Mesendoderm (in vitro differentiated cells): ENCODE data around the gene PVR.
"Not testable (repeated sequence)": the region's sequence is repeated elsewhere in the genome, so short reads cannot be mapped to it uniquely, and the experiment has no call there.

Experiments
- DNase-seq: peaks from one replicate; pipeline ENCODE4 v3.0.0; 2013
- H2AK5ac ChIP-seq: 2 replicates; pipeline ENCODE4 v1.6.1; 2013; ENCODE audit warnings: low read length, inconsistent platforms
- H2BK120ac ChIP-seq: 2 replicates; pipeline ENCODE4 v1.6.1; 2013; ENCODE audit warnings: low read depth, mild to moderate bottlenecking, low read length, moderate library complexity, mixed read lengths
- H2BK15ac ChIP-seq: replicated peaks from 2 replicates; pipeline ENCODE4 v1.6.1; 2013; ENCODE audit warnings: low read depth, mild to moderate bottlenecking, moderate library complexity
- H2BK5ac ChIP-seq: 2 replicates; pipeline ENCODE4 v1.6.1; 2013; ENCODE audit warnings: low read length, inconsistent platforms
- H3K18ac ChIP-seq: 2 replicates; pipeline ENCODE4 v1.6.1; 2013; ENCODE audit warnings: mild to moderate bottlenecking, low read length, mixed read lengths
- H3K23ac ChIP-seq: one replicate; pipeline ENCODE4 v1.6.1; 2013; ENCODE audit warnings: low read length
- H3K27ac ChIP-seq: 2 replicates; pipeline ENCODE4 v1.5.1; 2013; ENCODE audit warnings: low read depth, mild to moderate bottlenecking, inconsistent platforms, low read length, moderate library complexity
- H3K27me3 ChIP-seq: 2 replicates; pipeline ENCODE4 v1.6.1; 2013; ENCODE audit warnings: low read length, control low read depth, mild to moderate bottlenecking, inconsistent platforms; ENCODE audit not compliant: insufficient read depth, poor library complexity
- H3K36me3 ChIP-seq: 2 replicates; pipeline ENCODE4 v1.6.1; 2013; ENCODE audit warnings: low read length, inconsistent platforms; ENCODE audit not compliant: control insufficient read depth, insufficient read depth
- H3K4ac ChIP-seq: one replicate; pipeline ENCODE4 v1.6.1; 2013; ENCODE audit warnings: low read depth, mild to moderate bottlenecking, low read length, moderate library complexity
- H3K4me1 ChIP-seq: 2 replicates; pipeline ENCODE4 v1.6.1; 2013; ENCODE audit warnings: low read depth, low read length, inconsistent platforms; ENCODE audit not compliant: control insufficient read depth
- H3K4me2 ChIP-seq: 2 replicates; pipeline ENCODE4 v1.6.1; 2013; ENCODE audit warnings: low read length
- H3K4me3 ChIP-seq: 2 replicates; pipeline ENCODE4 v1.5.1; 2013; ENCODE audit warnings: mild to moderate bottlenecking, low read length
- H3K56ac ChIP-seq: one replicate; pipeline ENCODE4 v1.6.1; 2013; ENCODE audit warnings: low read length
- H3K79me1 ChIP-seq: 2 replicates; pipeline ENCODE4 v1.6.1; 2013; ENCODE audit warnings: low read length, inconsistent platforms
- H3K79me2 ChIP-seq: 2 replicates; pipeline ENCODE4 v1.6.1; 2013; ENCODE audit warnings: mild to moderate bottlenecking, low read length; ENCODE audit not compliant: control insufficient read depth, insufficient read depth
- H3K9ac ChIP-seq: 2 replicates; pipeline ENCODE4 v1.6.1; 2013; ENCODE audit warnings: low read length, inconsistent platforms
- H4K5ac ChIP-seq: one replicate; pipeline ENCODE4 v1.6.1; 2013; ENCODE audit warnings: low read length
- H4K8ac ChIP-seq: one replicate; pipeline ENCODE4 v1.6.1; 2013; ENCODE audit warnings: low read depth, mild to moderate bottlenecking, control low read depth, low read length, moderate library complexity
- WGBS: extraction: QIAGEN DNeasy Blood & Tissue Kit; methylation state at CpG from one replicate; pipeline ENCODE4 v1.1.7; 2013; ENCODE audit warnings: low lambda C conversion rate, missing lambda C conversion rate; ENCODE audit not compliant: insufficient coverage; ENCODE audit errors: extremely low coverage; 5-methylcytosine and 5-hydroxymethylcytosine counted together

PVR gene

GRCh38 chr19:44681992-44682790 is 38.5 kb downstream of the PVR start:
- H2BK5ac ChIP-seq = no peak overlapping the region
- H2BK15ac ChIP-seq = no peak overlapping the region
- no peak overlapping the region for H3K9ac ChIP-seq
- no peaks in the 10 kb centered on the region for H3K27me3 ChIP-seq
- H3K4ac ChIP-seq = no peak overlapping the region
- no peak overlapping the region for H2BK120ac ChIP-seq
- H3K4me2 ChIP-seq = no peak overlapping the region
- no peak for DNase-seq
- no CpG with 5 or more reads among the region's 15 CpGs for WGBS
- H3K4me1 ChIP-seq = no peaks in the 10 kb centered on the region
- no peaks in the 10 kb centered on the region for H3K79me2 ChIP-seq
- H3K56ac ChIP-seq = no peak overlapping the region
- no peak overlapping the region for H3K4me3 ChIP-seq
- H3K79me1 ChIP-seq = no peaks in the 10 kb centered on the region
- no peak overlapping the region for H3K23ac ChIP-seq
- no peak overlapping the region for H3K18ac ChIP-seq
- H4K5ac ChIP-seq = no peak overlapping the region
- H4K8ac ChIP-seq = no peak overlapping the region
- H3K27ac ChIP-seq = no peak overlapping the region
- H2AK5ac ChIP-seq = no peak overlapping the region
- no peaks in the 10 kb centered on the region for H3K36me3 ChIP-seq

- no peak overlapping the region for H3K23ac ChIP-seq
- H4K8ac ChIP-seq = no peak overlapping the region
- H3K4me1 ChIP-seq = no peaks in the 10 kb centered on the region
- no peaks in the 10 kb centered on the region for H3K79me1 ChIP-seq
- H2BK15ac ChIP-seq = no peak overlapping the region
- H3K9ac ChIP-seq = no peak overlapping the region
- WGBS = no CpG with 5 or more reads among the region's 2 CpGs
- no peak for DNase-seq
- no peaks in the 10 kb centered on the region for H3K36me3 ChIP-seq
- no peak overlapping the region for H2BK5ac ChIP-seq
- H3K27me3 ChIP-seq = no peaks in the 10 kb centered on the region
- H2AK5ac ChIP-seq = no peak overlapping the region
- no peaks in the 10 kb centered on the region for H3K79me2 ChIP-seq
- H3K4me3 ChIP-seq = no peak overlapping the region
- no peak overlapping the region for H3K27ac ChIP-seq
- H4K5ac ChIP-seq = no peak overlapping the region
- no peak overlapping the region for H3K56ac ChIP-seq
- no peak overlapping the region for H2BK120ac ChIP-seq
- H3K4me2 ChIP-seq = no peak overlapping the region
- no peak overlapping the region for H3K18ac ChIP-seq
- no peak overlapping the region for H3K4ac ChIP-seq
These were observed 39.1 kb downstream of the PVR start for GRCh38 chr19:44682807-44683206.

GRCh38 chr19:44683434-44684210 is 39.9 kb downstream of the PVR start:
- WGBS = no CpG with 5 or more reads among the region's 9 CpGs
- H3K36me3 ChIP-seq = no peaks in the 10 kb centered on the region
- H2BK15ac ChIP-seq = no peak overlapping the region
- H3K79me2 ChIP-seq = no peaks in the 10 kb centered on the region
- no peak overlapping the region for H4K8ac ChIP-seq
- H2BK5ac ChIP-seq = no peak overlapping the region
- H3K4me2 ChIP-seq = no peak overlapping the region
- DNase-seq = no peak
- no peak overlapping the region for H3K56ac ChIP-seq
- H3K9ac ChIP-seq = no peak overlapping the region
- no peak overlapping the region for H3K27ac ChIP-seq
- H4K5ac ChIP-seq = no peak overlapping the region
- H2BK120ac ChIP-seq = no peak overlapping the region
- H3K79me1 ChIP-seq = no peaks in the 10 kb centered on the region
- no peak overlapping the region for H2AK5ac ChIP-seq
- H3K4me1 ChIP-seq = no peaks in the 10 kb centered on the region
- H3K18ac ChIP-seq = no peak overlapping the region
- no peak overlapping the region for H3K4ac ChIP-seq
- no peaks in the 10 kb centered on the region for H3K27me3 ChIP-seq
- H3K4me3 ChIP-seq = no peak overlapping the region
- H3K23ac ChIP-seq = no peak overlapping the region

GRCh38 chr19:44684396-44684795 is 40.7 kb downstream of the PVR start:
- H3K79me1 ChIP-seq, H3K23ac ChIP-seq, H3K27ac ChIP-seq, H2BK5ac ChIP-seq, H3K27me3 ChIP-seq, H2BK120ac ChIP-seq, H3K36me3 ChIP-seq, H3K9ac ChIP-seq, H3K4me2 ChIP-seq, H4K5ac ChIP-seq, H3K79me2 ChIP-seq, H3K56ac ChIP-seq, DNase-seq, H2AK5ac ChIP-seq, H3K4me3 ChIP-seq, H2BK15ac ChIP-seq, H3K18ac ChIP-seq, H3K4ac ChIP-seq, H4K8ac ChIP-seq, H3K4me1 ChIP-seq: not testable (repeated sequence)
- WGBS = 100% methylated on average over 1 of the region's 3 CpGs

GRCh38 chr19:44684892-44685863 is 41.5 kb downstream of the PVR start:
- H3K27ac ChIP-seq = no peak overlapping the region
- WGBS = no CpG with 5 or more reads among the region's 25 CpGs
- H3K18ac ChIP-seq = no peak overlapping the region

More at GRCh38 chr19:44684892-44685863, 41.5 kb downstream of the PVR start:
- H3K79me2 ChIP-seq = no peaks in the 10 kb centered on the region
- H3K4me2 ChIP-seq = no peak overlapping the region
- H3K4me1 ChIP-seq = no peaks in the 10 kb centered on the region
- no peaks in the 10 kb centered on the region for H3K79me1 ChIP-seq
- H2AK5ac ChIP-seq = no peak overlapping the region
- H4K5ac ChIP-seq = no peak overlapping the region
- H2BK15ac ChIP-seq = no peak overlapping the region
- no peaks in the 10 kb centered on the region for H3K27me3 ChIP-seq
- no peak overlapping the region for H3K4ac ChIP-seq
- H3K9ac ChIP-seq = no peak overlapping the region
- H2BK120ac ChIP-seq = no peak overlapping the region
- H3K56ac ChIP-seq = peak overlapping the region; percentile 1
- no peak overlapping the region for H2BK5ac ChIP-seq
- no peak overlapping the region for H4K8ac ChIP-seq
- no peaks in the 10 kb centered on the region for H3K36me3 ChIP-seq
- peak; percentile 91 for DNase-seq
- no peak overlapping the region for H3K23ac ChIP-seq
- H3K4me3 ChIP-seq = no peak overlapping the region
